H9 (cell line): ENCODE measurements around the gene ATOH7. TPM values are rescaled to one million over a fixed set of nuclear protein-coding genes. Genes with fewer than 3 reads are reported as not detected.

Experiments
- DNase-seq: peaks from one replicate; pipeline ENCODE4 v3.0.0-alpha.2; 2017
- H2AFZ ChIP-seq: one replicate; pipeline ENCODE4 v1.6.1; 2013; ENCODE audit warnings: mild to moderate bottlenecking, low read length, control low read depth, moderate library complexity
- H2AK5ac ChIP-seq: 2 replicates; pipeline ENCODE4 v1.6.1; 2013; ENCODE audit warnings: low read length, control low read depth, mixed read lengths; ENCODE audit not compliant: insufficient read length
- H2BK120ac ChIP-seq: one replicate; pipeline ENCODE4 v1.6.1; 2013; ENCODE audit warnings: low read depth, mild to moderate bottlenecking, low read length, control low read depth, inconsistent platforms; ENCODE audit not compliant: poor library complexity, severe bottlenecking
- H2BK12ac ChIP-seq: 2 replicates; pipeline ENCODE4 v1.6.1; 2013; ENCODE audit warnings: low read length, control low read depth, mixed read lengths, low read depth; ENCODE audit not compliant: insufficient read length
- H2BK15ac ChIP-seq: 2 replicates; pipeline ENCODE4 v1.6.1; 2013; ENCODE audit warnings: low read depth, low read length, control low read depth
- H2BK20ac ChIP-seq: one replicate; pipeline ENCODE4 v1.6.1; 2013; ENCODE audit warnings: low read depth, mild to moderate bottlenecking, low read length, control low read depth, inconsistent platforms; ENCODE audit not compliant: poor library complexity, severe bottlenecking
- H2BK5ac ChIP-seq: 2 replicates; pipeline ENCODE4 v1.6.1; 2013; ENCODE audit warnings: low read length, control low read depth, mixed read lengths; ENCODE audit not compliant: insufficient read length
- H3K14ac ChIP-seq: 2 replicates; pipeline ENCODE4 v1.6.1; 2013; ENCODE audit warnings: low read length, control low read depth; ENCODE audit not compliant: insufficient read depth
- H3K18ac ChIP-seq: 2 replicates; pipeline ENCODE4 v1.6.1; 2013; ENCODE audit warnings: low read depth, mild to moderate bottlenecking, mixed read lengths, low read length, control low read depth; ENCODE audit not compliant: insufficient read length
- H3K23ac ChIP-seq: 2 replicates; pipeline ENCODE4 v1.6.1; 2013; ENCODE audit warnings: low read length, control low read depth, mixed read lengths, low read depth; ENCODE audit not compliant: insufficient read length
- H3K23me2 ChIP-seq: 2 replicates; pipeline ENCODE4 v1.6.1; 2013; ENCODE audit warnings: low read depth, mild to moderate bottlenecking, mixed read lengths, low read length, control low read depth; ENCODE audit not compliant: insufficient read length, poor library complexity, severe bottlenecking
- H3K27ac ChIP-seq: 2 replicates; pipeline ENCODE4 v1.5.1; 2013; ENCODE audit warnings: low read length, control low read depth, mixed read lengths, low read depth; ENCODE audit not compliant: insufficient read length
- H3K27me3 ChIP-seq: 2 replicates; pipeline ENCODE4 v1.6.1; 2013; ENCODE audit warnings: low read length, control low read depth, inconsistent platforms; ENCODE audit not compliant: insufficient read depth
- H3K4ac ChIP-seq: 2 replicates; pipeline ENCODE4 v1.6.1; 2013; ENCODE audit warnings: low read depth, mild to moderate bottlenecking, control low read depth, inconsistent platforms, low read length, moderate library complexity
- H3K4me1 ChIP-seq: 2 replicates; pipeline ENCODE4 v1.6.1; 2013; ENCODE audit warnings: low read length, control low read depth, inconsistent platforms; ENCODE audit not compliant: insufficient read depth
- H3K4me2 ChIP-seq: 2 replicates; pipeline ENCODE4 v1.6.1; 2013; ENCODE audit warnings: low read length, control low read depth, mixed read lengths; ENCODE audit not compliant: insufficient read length, insufficient read depth
- H3K56ac ChIP-seq: 2 replicates; pipeline ENCODE4 v1.6.1; 2013; ENCODE audit warnings: low read depth, mild to moderate bottlenecking, mixed read lengths, low read length, control low read depth; ENCODE audit not compliant: insufficient read length
- H3K79me1 ChIP-seq: 2 replicates; pipeline ENCODE4 v1.6.1; 2013; ENCODE audit warnings: low read depth, mild to moderate bottlenecking, moderate library complexity, low read length, control low read depth, inconsistent platforms; ENCODE audit not compliant: insufficient read depth, poor library complexity, severe bottlenecking
- H3K79me2 ChIP-seq: 2 replicates; pipeline ENCODE4 v1.6.1; 2013; ENCODE audit warnings: low read length, control low read depth, inconsistent platforms; ENCODE audit not compliant: insufficient read depth
- H3K9ac ChIP-seq: 2 replicates; pipeline ENCODE4 v1.6.1; 2013; ENCODE audit warnings: low read length, control low read depth, mixed read lengths; ENCODE audit not compliant: insufficient read length; ENCODE audit errors: extremely low read depth
- H3K9me3 ChIP-seq: one replicate; pipeline ENCODE4 v1.6.1; 2013; ENCODE audit warnings: low read depth, low read length, inconsistent platforms; ENCODE audit not compliant: control insufficient read depth
- H3T11ph ChIP-seq: one replicate; pipeline ENCODE4 v1.6.1; 2013; ENCODE audit warnings: mild to moderate bottlenecking, low read length, control low read depth, inconsistent platforms
- H4K20me1 ChIP-seq: one replicate; pipeline ENCODE4 v1.6.1; 2013; ENCODE audit not compliant: control insufficient read depth, insufficient read length, insufficient read depth
- H4K5ac ChIP-seq: 2 replicates; pipeline ENCODE4 v1.6.1; 2013; ENCODE audit warnings: low read depth, mild to moderate bottlenecking, mixed read lengths, low read length, control low read depth; ENCODE audit not compliant: insufficient read length
- H4K8ac ChIP-seq: replicated peaks from 2 replicates; pipeline ENCODE4 v1.6.1; 2013; ENCODE audit warnings: low read length, control low read depth, mixed read lengths, low read depth; ENCODE audit not compliant: insufficient read length
- H4K91ac ChIP-seq: 2 replicates; pipeline ENCODE4 v1.6.1; 2013; ENCODE audit warnings: low read depth, mild to moderate bottlenecking, moderate library complexity, mixed read lengths, low read length, control low read depth; ENCODE audit not compliant: insufficient read length
- H3K27ac Mint-ChIP-seq, 3 experiments: 2 replicates in 2 of 3; 3 replicates in 1 of 3; pipeline ENCODE4 v1.8.0; 2020 to 2021; ENCODE audit warnings: mixed read lengths in 3 of 3, mild to moderate bottlenecking in 1 of 3, moderate library complexity in 1 of 3
- H3K27me3 Mint-ChIP-seq: 2 replicates; pipeline ENCODE4 v1.8.0; 2021; ENCODE audit warnings: low read depth, mild to moderate bottlenecking, moderate library complexity, mixed read lengths
- H3K36me3 Mint-ChIP-seq, 3 experiments: 2 replicates in 2 of 3; 3 replicates in 1 of 3; pipeline ENCODE4 v1.8.0; 2020 to 2021; ENCODE audit warnings: low read depth in 3 of 3, mixed read lengths in 3 of 3; ENCODE audit not compliant: insufficient read depth in 1 of 3
- H3K4me1 Mint-ChIP-seq, 2 experiments: 2 replicates each; pipeline ENCODE4 v1.8.0; 2020; ENCODE audit warnings: mixed read lengths in 2 of 2
- H3K4me3 Mint-ChIP-seq, 2 experiments: 2 replicates in 1 of 2; 3 replicates in 1 of 2; pipeline ENCODE4 v1.8.0; 2020 to 2021; ENCODE audit warnings: mild to moderate bottlenecking in 2 of 2, mixed read lengths in 2 of 2, moderate library complexity in 1 of 2
- H3K9me3 Mint-ChIP-seq, 2 experiments: 2 replicates in 1 of 2; 3 replicates in 1 of 2; pipeline ENCODE4 v1.8.0; 2020; ENCODE audit warnings: mild to moderate bottlenecking in 2 of 2, mixed read lengths in 2 of 2, moderate library complexity in 1 of 2
- WGBS: extraction: QIAGEN DNeasy Blood & Tissue Kit; methylation state at CpG from one replicate; pipeline ENCODE4 v1.1.7; 2013; ENCODE audit warnings: missing lambda C conversion rate, low lambda C conversion rate, mixed read lengths; ENCODE audit not compliant: insufficient read length; ENCODE audit errors: extremely low coverage; 5-methylcytosine and 5-hydroxymethylcytosine counted together
- total RNA-seq: library from RNA; stranded (reverse); gene quantifications from 2 replicates; pipeline ENCODE4 v1.2.1, GENCODE V29; 2021
- TF ChIP-seq, protein P1 (sequence below): fragments of 200-600 bp; sonication (generic); conservative IDR thresholded peaks from 3 replicates; pipeline ENCODE4 v1.8.0; 2021; ENCODE audit warnings: antibody characterized with exemption, mild to moderate bottlenecking

Gene ATOH7
- total RNA-seq, 1 experiment from 2014 or later = 0.20 TPM

GRCh38 chr10:68212721-68213352, 19.1 kb downstream of the ATOH7 start:
- TF ChIP-seq, protein P1, sequence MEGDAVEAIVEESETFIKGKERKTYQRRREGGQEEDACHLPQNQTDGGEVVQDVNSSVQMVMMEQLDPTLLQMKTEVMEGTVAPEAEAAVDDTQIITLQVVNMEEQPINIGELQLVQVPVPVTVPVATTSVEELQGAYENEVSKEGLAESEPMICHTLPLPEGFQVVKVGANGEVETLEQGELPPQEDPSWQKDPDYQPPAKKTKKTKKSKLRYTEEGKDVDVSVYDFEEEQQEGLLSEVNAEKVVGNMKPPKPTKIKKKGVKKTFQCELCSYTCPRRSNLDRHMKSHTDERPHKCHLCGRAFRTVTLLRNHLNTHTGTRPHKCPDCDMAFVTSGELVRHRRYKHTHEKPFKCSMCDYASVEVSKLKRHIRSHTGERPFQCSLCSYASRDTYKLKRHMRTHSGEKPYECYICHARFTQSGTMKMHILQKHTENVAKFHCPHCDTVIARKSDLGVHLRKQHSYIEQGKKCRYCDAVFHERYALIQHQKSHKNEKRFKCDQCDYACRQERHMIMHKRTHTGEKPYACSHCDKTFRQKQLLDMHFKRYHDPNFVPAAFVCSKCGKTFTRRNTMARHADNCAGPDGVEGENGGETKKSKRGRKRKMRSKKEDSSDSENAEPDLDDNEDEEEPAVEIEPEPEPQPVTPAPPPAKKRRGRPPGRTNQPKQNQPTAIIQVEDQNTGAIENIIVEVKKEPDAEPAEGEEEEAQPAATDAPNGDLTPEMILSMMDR = peak; percentile 81
- H3K79me1 ChIP-seq = no peaks in the 10 kb centered on the region

More at GRCh38 chr10:68212721-68213352, 19.1 kb downstream of the ATOH7 start:
- no peak overlapping the region for H3K9ac ChIP-seq
- H3K23ac ChIP-seq = no peak overlapping the region
- Mint-ChIP-seq H3K36me3 (no peaks in the 10 kb centered on the region), H3K27me3 (no peaks in the 10 kb centered on the region), H3K9me3 (no peaks in the 10 kb centered on the region), H3K4me3 (no peak overlapping the region), H3K27ac (no peak overlapping the region; a peak in 1 of 7 replicates), H3K4me1 (peaks cover 5 to 6% of the 10 kb centered on the region in 2 experiments; a peak in 3 of 4 replicates)
- no peak overlapping the region for H4K8ac ChIP-seq
- H3K14ac ChIP-seq = no peak overlapping the region
- no peak overlapping the region for H2BK5ac ChIP-seq
- no peaks in the 10 kb centered on the region for H3K9me3 ChIP-seq
- no peak overlapping the region for H3K4me2 ChIP-seq
- H4K91ac ChIP-seq = no peak overlapping the region
- H2BK15ac ChIP-seq = no peak overlapping the region
- H2BK20ac ChIP-seq = no peak overlapping the region
- H4K5ac ChIP-seq = no peak overlapping the region
- H3K23me2 ChIP-seq = no peaks in the 10 kb centered on the region
- H4K20me1 ChIP-seq = no peaks in the 10 kb centered on the region
- H3K4me1 ChIP-seq = no peaks in the 10 kb centered on the region
- no peak overlapping the region for H3K27ac ChIP-seq
- no peak overlapping the region for H3K18ac ChIP-seq
- no peak overlapping the region for H2BK12ac ChIP-seq
- H3K79me2 ChIP-seq = no peaks in the 10 kb centered on the region
- no peaks in the 10 kb centered on the region for H3K27me3 ChIP-seq
- WGBS = no CpG with 5 or more reads among the region's 8 CpGs
- no peak overlapping the region for H3T11ph ChIP-seq
- DNase-seq = no peak
- no peak overlapping the region for H3K4ac ChIP-seq
- H3K56ac ChIP-seq = no peak overlapping the region
- H2AFZ ChIP-seq = no peak overlapping the region
- no peak overlapping the region for H2BK120ac ChIP-seq
- H2AK5ac ChIP-seq = no peak overlapping the region
